ENCODE data around the gene HOXC4. TPM values are rescaled to one million over a fixed set of nuclear protein-coding genes. Genes with fewer than 3 reads are reported as not detected.
"Not testable (repeated sequence)": the region's sequence is repeated elsewhere in the genome, so short reads cannot be mapped to it uniquely, and the experiment has no call there.

HOXC4 gene
- total RNA-seq, 1 donor from 2014 or later = not detected

DNA sequence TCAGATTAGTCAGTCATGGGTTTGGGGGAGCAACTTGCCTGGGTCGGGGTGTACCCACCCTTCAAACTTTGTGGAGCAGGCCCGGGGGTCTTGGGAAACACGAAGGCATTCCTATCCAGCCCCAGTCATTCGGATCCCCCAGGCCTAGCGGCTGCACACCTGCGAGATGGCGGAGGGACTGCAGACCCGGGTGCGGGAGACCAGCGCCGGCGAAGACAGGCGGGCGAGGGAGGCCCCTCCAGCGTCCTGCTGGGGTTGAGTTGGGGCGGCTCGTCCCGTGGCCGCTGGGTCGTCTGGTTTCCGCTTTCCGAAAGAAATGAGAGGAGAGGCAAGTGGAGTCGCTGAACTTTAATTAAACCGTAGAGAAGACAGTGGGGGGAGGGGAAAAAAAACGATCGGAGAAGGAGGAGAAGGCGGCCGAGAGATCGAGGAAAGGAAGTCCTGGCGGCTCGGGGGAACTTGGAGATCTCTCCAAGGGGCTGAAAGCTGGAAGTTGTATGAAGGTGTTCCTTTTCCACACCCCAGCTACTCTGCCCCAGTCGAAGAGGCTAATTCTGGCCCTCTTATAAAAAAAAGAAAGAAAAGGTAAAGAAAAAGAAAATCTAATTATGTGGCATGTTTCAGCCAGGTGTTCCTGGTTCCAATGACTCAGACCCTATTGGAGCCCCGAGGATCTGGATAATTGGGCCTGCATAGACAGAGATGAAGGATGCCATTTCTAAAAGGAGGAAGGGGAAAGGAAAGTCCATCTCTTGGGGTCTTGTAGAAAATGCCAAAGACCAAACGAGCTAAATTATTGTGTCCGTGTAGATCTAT, 28.2 kb downstream of the HOXC4 start:
- not testable (repeated sequence) for H3K27ac Mint-ChIP-seq (ENCODE audit: unreplicated experiment); DNase-seq (ENCODE audit: extremely low spot score, unreplicated experiment); H3K9me3 Mint-ChIP-seq (ENCODE audit: unreplicated experiment); H3K4me1 Mint-ChIP-seq (ENCODE audit: unreplicated experiment); H3K4me3 Mint-ChIP-seq (ENCODE audit: unreplicated experiment); H3K36me3 Mint-ChIP-seq (ENCODE audit: unreplicated experiment)
- peaks cover 82% of the 10 kb centered on the region for H3K27me3 Mint-ChIP-seq (ENCODE audit: unreplicated experiment)

DNA sequence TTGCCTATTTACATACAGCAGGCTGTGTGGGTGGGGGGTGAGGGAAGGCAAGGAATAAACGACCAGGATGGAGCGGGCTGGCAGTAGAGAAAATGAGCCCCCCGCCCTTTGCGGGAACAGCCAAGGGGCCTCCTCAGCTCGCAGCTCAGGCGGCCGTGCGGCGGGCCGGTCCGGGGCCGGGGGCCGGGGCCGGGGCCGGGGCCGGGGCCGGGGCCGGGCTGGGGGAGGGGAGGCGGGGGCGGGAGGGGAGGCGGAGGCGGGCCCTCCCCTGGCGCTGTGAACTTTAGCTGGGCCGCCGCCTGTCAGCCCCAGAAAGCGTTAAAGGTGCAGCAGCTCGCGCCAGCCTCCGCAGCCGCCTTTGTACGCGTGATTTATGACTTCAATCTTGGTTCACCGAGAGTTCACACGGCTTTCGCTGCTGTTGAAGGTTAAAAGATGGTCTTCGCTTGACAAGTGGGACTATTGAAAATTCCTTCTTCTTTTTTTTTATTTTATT, 28.8 kb downstream of the HOXC4 start:
- DNase-seq (ENCODE audit: extremely low spot score, unreplicated experiment) = no peak
- Mint-ChIP-seq H3K4me3 (ENCODE audit: unreplicated experiment) (no peak overlapping the region), H3K36me3 (ENCODE audit: unreplicated experiment) (no peaks in the 10 kb centered on the region), H3K27ac (ENCODE audit: unreplicated experiment) (no peak overlapping the region), H3K9me3 (ENCODE audit: unreplicated experiment) (no peaks in the 10 kb centered on the region), H3K4me1 (ENCODE audit: unreplicated experiment) (peaks cover 6% of the 10 kb centered on the region), H3K27me3 (ENCODE audit: unreplicated experiment) (peaks cover 79% of the 10 kb centered on the region)
- TF ChIP-seq, protein P1, sequence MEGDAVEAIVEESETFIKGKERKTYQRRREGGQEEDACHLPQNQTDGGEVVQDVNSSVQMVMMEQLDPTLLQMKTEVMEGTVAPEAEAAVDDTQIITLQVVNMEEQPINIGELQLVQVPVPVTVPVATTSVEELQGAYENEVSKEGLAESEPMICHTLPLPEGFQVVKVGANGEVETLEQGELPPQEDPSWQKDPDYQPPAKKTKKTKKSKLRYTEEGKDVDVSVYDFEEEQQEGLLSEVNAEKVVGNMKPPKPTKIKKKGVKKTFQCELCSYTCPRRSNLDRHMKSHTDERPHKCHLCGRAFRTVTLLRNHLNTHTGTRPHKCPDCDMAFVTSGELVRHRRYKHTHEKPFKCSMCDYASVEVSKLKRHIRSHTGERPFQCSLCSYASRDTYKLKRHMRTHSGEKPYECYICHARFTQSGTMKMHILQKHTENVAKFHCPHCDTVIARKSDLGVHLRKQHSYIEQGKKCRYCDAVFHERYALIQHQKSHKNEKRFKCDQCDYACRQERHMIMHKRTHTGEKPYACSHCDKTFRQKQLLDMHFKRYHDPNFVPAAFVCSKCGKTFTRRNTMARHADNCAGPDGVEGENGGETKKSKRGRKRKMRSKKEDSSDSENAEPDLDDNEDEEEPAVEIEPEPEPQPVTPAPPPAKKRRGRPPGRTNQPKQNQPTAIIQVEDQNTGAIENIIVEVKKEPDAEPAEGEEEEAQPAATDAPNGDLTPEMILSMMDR (IDR thresholded peaks at IDR 0.05) = no peak

DNA sequence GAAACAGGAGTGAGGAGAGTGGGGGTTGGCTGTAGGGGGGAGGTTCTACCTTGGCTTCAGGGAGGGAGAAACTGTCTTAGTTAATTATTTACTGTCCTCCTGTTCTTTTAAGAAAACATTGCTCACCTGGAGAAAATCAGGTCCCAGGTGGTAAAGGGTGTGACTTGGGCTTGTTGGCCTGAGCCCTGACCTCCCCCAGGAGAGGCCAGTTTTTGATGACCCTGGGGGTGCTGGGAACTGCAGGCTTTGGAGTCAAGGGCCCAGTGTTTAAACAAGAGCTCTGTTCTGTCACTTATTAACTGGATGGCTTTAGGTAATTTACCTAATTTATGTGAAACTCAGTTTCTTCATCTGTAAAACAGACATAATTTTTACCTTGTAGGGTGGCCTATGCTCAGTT, 34.4 kb downstream of the HOXC4 start:
- not testable (repeated sequence) for H3K4me3 Mint-ChIP-seq (ENCODE audit: unreplicated experiment); H3K27ac Mint-ChIP-seq (ENCODE audit: unreplicated experiment); H3K36me3 Mint-ChIP-seq (ENCODE audit: unreplicated experiment); H3K4me1 Mint-ChIP-seq (ENCODE audit: unreplicated experiment); H3K9me3 Mint-ChIP-seq (ENCODE audit: unreplicated experiment); DNase-seq (ENCODE audit: extremely low spot score, unreplicated experiment)
- peaks cover 81% of the 10 kb centered on the region for H3K27me3 Mint-ChIP-seq (ENCODE audit: unreplicated experiment)

DNA sequence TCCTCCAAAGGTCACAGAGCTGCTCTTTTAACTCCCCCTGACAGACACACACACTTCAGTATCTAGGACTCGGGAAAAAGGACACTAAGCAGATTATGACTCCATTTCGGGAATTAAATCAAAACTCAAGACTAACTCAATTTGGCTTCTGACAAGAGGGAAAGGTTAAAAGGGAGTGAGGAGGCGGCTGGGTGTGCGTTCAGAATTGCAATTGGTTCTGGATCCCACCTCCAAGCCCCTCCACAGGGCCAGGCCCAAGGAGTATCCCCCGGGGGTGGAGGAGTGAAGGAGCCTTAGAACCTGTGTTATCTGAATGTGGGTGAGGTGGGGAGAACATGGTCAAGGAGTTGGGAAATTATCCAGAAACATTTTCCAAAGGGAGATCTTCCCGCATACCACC, 35.8 kb downstream of the HOXC4 start:
- H3K4me3 Mint-ChIP-seq (ENCODE audit: unreplicated experiment); H3K27ac Mint-ChIP-seq (ENCODE audit: unreplicated experiment); DNase-seq (ENCODE audit: extremely low spot score, unreplicated experiment); H3K4me1 Mint-ChIP-seq (ENCODE audit: unreplicated experiment); H3K36me3 Mint-ChIP-seq (ENCODE audit: unreplicated experiment); H3K9me3 Mint-ChIP-seq (ENCODE audit: unreplicated experiment): not testable (repeated sequence)
- peaks cover 76% of the 10 kb centered on the region for H3K27me3 Mint-ChIP-seq (ENCODE audit: unreplicated experiment)

DNA sequence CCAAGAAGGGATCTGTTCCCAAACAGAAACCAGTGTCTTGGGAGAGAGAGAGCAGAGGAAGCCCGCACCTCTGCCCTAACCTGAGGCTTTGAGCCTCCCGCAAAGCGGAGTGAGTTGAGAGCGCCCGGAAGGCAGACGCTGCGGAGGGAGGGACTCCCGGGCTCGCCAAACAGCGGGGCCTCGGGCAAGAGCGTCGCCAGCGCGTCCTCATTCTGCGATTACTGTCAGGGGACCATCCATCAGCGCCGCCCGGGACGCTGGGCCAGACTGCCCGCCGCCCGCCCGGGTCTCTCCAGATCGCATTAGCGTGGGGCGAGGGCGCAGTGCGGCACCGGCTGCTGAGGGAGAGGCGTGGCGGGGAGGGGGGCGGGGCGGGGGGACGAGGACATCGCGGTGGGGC, 36.7 kb downstream of the HOXC4 start:
- not testable (repeated sequence) for H3K36me3 Mint-ChIP-seq (ENCODE audit: unreplicated experiment); H3K4me3 Mint-ChIP-seq (ENCODE audit: unreplicated experiment); DNase-seq (ENCODE audit: extremely low spot score, unreplicated experiment); H3K4me1 Mint-ChIP-seq (ENCODE audit: unreplicated experiment); H3K27ac Mint-ChIP-seq (ENCODE audit: unreplicated experiment); H3K9me3 Mint-ChIP-seq (ENCODE audit: unreplicated experiment)
- H3K27me3 Mint-ChIP-seq (ENCODE audit: unreplicated experiment) = peaks cover 71% of the 10 kb centered on the region

DNA sequence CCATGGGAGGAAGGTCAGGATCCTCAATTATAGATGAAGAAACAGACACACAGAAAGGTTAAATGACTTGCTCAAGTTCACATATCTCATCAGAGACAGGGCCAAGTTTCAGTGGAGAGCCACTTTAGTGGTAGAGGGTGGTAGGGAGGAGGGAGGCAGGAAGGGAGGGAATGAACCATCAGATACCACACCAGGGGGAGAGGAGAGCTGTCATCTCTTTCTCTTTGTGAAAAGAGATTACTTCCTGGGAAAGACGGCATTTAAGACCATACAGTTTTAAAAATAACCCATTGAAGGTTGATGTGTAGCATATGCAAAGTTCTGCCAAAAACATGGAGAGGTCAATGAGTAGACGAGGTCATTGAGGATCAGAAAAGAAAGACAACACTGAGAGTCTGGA, 39.3 kb downstream of the HOXC4 start:
- not testable (repeated sequence) for H3K27ac Mint-ChIP-seq (ENCODE audit: unreplicated experiment); H3K4me1 Mint-ChIP-seq (ENCODE audit: unreplicated experiment); H3K9me3 Mint-ChIP-seq (ENCODE audit: unreplicated experiment); DNase-seq (ENCODE audit: extremely low spot score, unreplicated experiment); H3K4me3 Mint-ChIP-seq (ENCODE audit: unreplicated experiment); H3K36me3 Mint-ChIP-seq (ENCODE audit: unreplicated experiment)
- peaks cover 62% of the 10 kb centered on the region for H3K27me3 Mint-ChIP-seq (ENCODE audit: unreplicated experiment)

DNA sequence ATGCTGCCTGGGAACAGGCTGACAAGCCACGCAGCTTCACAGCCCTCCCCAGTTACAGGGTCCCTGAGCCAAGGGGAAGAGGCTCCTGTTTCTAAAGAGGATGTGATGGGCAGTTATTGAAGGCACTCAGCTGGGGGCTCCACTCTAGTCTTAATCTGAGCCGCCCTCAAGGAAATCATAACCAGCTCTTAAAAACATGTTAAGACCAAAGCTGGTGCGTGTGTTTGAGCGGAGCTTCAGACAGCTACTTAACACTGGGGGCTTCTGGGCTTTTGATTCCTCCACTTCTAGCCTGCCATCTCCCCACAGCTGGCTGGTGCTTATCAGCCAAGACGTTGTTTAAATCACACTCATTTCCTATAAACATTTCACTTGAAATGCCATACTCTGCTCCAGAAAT, 42.3 kb downstream of the HOXC4 start:
- not testable (repeated sequence) for H3K27ac Mint-ChIP-seq (ENCODE audit: unreplicated experiment); H3K9me3 Mint-ChIP-seq (ENCODE audit: unreplicated experiment); DNase-seq (ENCODE audit: extremely low spot score, unreplicated experiment); H3K36me3 Mint-ChIP-seq (ENCODE audit: unreplicated experiment); H3K4me3 Mint-ChIP-seq (ENCODE audit: unreplicated experiment); H3K4me1 Mint-ChIP-seq (ENCODE audit: unreplicated experiment)
- H3K27me3 Mint-ChIP-seq (ENCODE audit: unreplicated experiment) = peaks cover 44% of the 10 kb centered on the region

DNA sequence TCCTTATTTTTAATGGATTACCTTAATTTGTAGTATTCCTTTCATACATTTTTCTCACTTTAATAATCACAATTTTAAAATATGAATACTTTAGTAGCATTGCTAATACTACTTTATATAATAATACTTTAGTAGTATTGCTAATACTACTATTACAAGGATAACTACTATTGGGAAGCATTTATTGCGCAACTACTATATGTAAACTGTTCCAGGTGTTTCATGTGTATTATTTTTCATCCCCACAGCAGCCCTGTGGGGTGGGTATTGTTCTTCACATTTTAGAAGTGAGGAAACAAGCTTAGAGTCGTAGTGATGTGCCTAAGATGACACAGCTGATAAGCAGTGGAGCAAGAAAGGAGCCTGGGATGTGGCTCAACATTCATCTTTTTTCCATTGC, 45.0 kb downstream of the HOXC4 start:
- H3K27ac Mint-ChIP-seq (ENCODE audit: unreplicated experiment); H3K9me3 Mint-ChIP-seq (ENCODE audit: unreplicated experiment); H3K36me3 Mint-ChIP-seq (ENCODE audit: unreplicated experiment); DNase-seq (ENCODE audit: extremely low spot score, unreplicated experiment); H3K4me3 Mint-ChIP-seq (ENCODE audit: unreplicated experiment); H3K4me1 Mint-ChIP-seq (ENCODE audit: unreplicated experiment): not testable (repeated sequence)
- H3K27me3 Mint-ChIP-seq (ENCODE audit: unreplicated experiment) = peaks cover 42% of the 10 kb centered on the region

DNA sequence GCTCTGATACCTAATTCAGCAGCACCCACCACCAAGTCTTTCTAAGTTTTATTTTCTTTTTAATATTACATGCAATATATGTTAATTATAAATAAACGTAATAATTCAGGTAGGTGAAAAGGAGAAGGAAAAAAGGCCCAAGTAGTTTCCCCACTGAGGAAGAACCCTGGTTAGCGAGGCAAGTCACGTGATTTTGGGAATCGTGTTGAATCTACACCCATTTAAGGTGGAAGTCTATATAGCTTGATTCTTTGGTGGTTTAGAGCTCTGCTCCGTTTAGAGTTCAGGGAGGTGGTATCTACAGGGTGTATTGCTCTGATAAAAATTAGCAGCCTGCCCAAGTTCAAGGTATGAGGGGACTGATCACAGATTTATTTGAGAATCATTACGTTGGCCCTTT, 47.0 kb downstream of the HOXC4 start:
- H3K27ac Mint-ChIP-seq (ENCODE audit: unreplicated experiment); H3K4me3 Mint-ChIP-seq (ENCODE audit: unreplicated experiment); H3K4me1 Mint-ChIP-seq (ENCODE audit: unreplicated experiment); H3K36me3 Mint-ChIP-seq (ENCODE audit: unreplicated experiment); DNase-seq (ENCODE audit: extremely low spot score, unreplicated experiment); H3K9me3 Mint-ChIP-seq (ENCODE audit: unreplicated experiment): not testable (repeated sequence)
- H3K27me3 Mint-ChIP-seq (ENCODE audit: unreplicated experiment) = peaks cover 43% of the 10 kb centered on the region

DNA sequence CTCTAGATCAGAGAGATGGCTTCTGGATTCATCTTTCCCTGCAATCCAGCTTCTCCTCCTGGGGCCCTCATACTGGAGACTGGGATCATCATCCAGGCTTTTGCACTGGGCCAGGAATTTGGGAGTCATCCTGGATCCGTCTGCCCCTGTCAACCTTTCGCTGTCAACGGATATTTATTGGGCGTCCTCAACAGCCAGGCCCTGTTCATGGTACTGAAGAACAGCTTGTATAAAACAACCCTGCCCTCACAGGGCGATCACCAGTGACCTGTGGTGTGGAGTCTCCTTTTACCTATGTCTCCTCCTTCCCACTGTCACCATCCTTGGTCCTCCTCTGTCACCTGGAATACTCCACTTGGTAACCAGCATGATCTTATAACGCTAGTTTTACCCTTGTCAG, 48.6 kb downstream of the HOXC4 start:
- H3K4me1 Mint-ChIP-seq (ENCODE audit: unreplicated experiment) = not testable (repeated sequence)

DNA sequence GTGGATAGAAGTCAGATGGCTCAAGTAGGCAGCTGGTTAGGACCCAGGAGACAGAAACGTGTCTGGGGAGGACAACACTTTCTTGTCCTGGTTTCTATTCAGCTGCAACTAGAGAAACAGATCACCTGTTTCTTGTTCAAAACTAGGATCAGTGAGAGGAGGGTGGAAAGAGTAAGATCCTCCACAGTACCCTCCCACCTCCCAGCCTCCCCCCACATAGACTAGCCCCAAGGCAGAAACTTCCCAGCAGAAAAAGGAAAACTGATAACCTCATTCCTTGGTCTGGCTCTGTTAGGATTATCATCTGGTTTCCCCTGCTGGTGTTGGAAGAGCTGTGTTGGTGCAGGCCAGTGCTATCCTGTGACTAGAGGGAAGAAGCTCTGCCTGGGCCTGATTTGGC, 50.2 kb downstream of the HOXC4 start:
- not testable (repeated sequence) for DNase-seq (ENCODE audit: extremely low spot score, unreplicated experiment); H3K36me3 Mint-ChIP-seq (ENCODE audit: unreplicated experiment); H3K9me3 Mint-ChIP-seq (ENCODE audit: unreplicated experiment); H3K4me3 Mint-ChIP-seq (ENCODE audit: unreplicated experiment); H3K4me1 Mint-ChIP-seq (ENCODE audit: unreplicated experiment); H3K27ac Mint-ChIP-seq (ENCODE audit: unreplicated experiment)
- H3K27me3 Mint-ChIP-seq (ENCODE audit: unreplicated experiment) = peaks cover 50% of the 10 kb centered on the region

More for the DNA sequence above, 48.6 kb downstream of the HOXC4 start:
- not testable (repeated sequence) for H3K27ac Mint-ChIP-seq (ENCODE audit: unreplicated experiment); H3K4me3 Mint-ChIP-seq (ENCODE audit: unreplicated experiment); DNase-seq (ENCODE audit: extremely low spot score, unreplicated experiment); H3K36me3 Mint-ChIP-seq (ENCODE audit: unreplicated experiment); H3K9me3 Mint-ChIP-seq (ENCODE audit: unreplicated experiment)
- H3K27me3 Mint-ChIP-seq (ENCODE audit: unreplicated experiment) = peaks cover 51% of the 10 kb centered on the region
